Suprapubic skin (tissue), 3 donors: ENCODE measurements around the gene TUBGCP4.

ENCODE experiments used
- CTCF ChIP-seq, 2 donors: fragments of 200-600 bp in 1 of 2; fragments of 450-650 bp in 1 of 2; sonication (generic) in 1 of 2; IDR thresholded peaks; one replicate each; pipeline ENCODE4 v1.5.1; 2016 to 2019; ENCODE audit warnings: antibody characterized with exemption in 2 of 2, mild to moderate bottlenecking in 1 of 2, moderate library complexity in 1 of 2
- EP300 ChIP-seq: sonication (generic); formaldehyde crosslinking; IDR thresholded peaks from one replicate; pipeline ENCODE4 v1.6.1; 2017; ENCODE audit warnings: antibody characterized with exemption

GRCh38 chr15:43410572-43411214 lies 39.8 kb downstream of the TUBGCP4 start:
- no peak for TF ChIP-seq CTCF (IDR thresholded peaks at IDR 0.05)
- TF ChIP-seq EP300: no peak
